Measurements from ENCODE around the gene CDC27. TPM values are rescaled to one million over a fixed set of nuclear protein-coding genes. Genes with fewer than 3 reads are reported as not detected.
"Not testable (repeated sequence)": the region's sequence is repeated elsewhere in the genome, so short reads cannot be mapped to it uniquely, and the experiment has no call there.

Gene CDC27
- total RNA-seq, 2 experiments from 2014 or later = 74.3 to 164 TPM

DNA sequence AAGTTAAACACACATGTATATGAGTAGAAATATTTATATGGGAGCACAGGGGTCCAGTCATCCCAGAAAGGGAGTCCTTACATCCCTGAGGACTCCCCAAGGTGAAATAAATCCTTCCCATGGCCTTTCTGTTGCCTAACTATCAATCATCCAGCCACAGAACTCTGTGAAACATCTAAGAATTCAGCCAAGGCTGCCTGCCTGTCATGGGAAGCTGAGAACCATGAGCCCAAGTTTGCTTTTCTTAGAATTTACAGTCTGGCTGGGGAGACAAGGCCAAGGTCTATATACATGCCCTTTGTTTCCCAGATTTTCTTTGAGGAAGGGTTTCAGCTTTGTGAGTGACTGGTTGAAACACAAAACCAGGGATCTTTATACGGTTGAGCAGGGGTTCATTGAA, 35.9 kb upstream of the CDC27 start:
- ChIA-PET CTCF (ENCODE audit: unreplicated experiment) (no interaction called here), POLR2A (interaction anchor here (0.6 kb wide), 1 partner anchor 126 kb away, joined by 3 read pairs; no protein-coding TSS in a partner anchor)
- H3K9me3 ChIP-seq (ENCODE audit: low read length) = peaks cover 8% of the 10 kb centered on the region; the same call in 1 of the 2 replicates
- no peak overlapping the region for H3K4me2 ChIP-seq (ENCODE audit: low read length)
- no peak overlapping the region for H2AFZ ChIP-seq (ENCODE audit: low read length)
- DNase-seq (ENCODE audit: low spot score) = no peak
- H3K27ac ChIP-seq (ENCODE audit: low read depth, low read length, poor library complexity, severe bottlenecking) = no peak overlapping the region
- intact Hi-C loops (cut with micrococcal nuclease; ENCODE audit: unreplicated experiment) = loop anchor here (10.0 kb wide), 1 partner anchor 280 kb away; no protein-coding TSS in a partner anchor
- no peaks in the 10 kb centered on the region for H3K79me2 ChIP-seq (ENCODE audit: insufficient read depth, low read depth, low read length)
- no peak for TF ChIP-seq EZH2phosphoT487 (IDR thresholded peaks at IDR 0.05; ENCODE audit: borderline replicate concordance, low read depth, low read length)
- TF ChIP-seq, protein P1, sequence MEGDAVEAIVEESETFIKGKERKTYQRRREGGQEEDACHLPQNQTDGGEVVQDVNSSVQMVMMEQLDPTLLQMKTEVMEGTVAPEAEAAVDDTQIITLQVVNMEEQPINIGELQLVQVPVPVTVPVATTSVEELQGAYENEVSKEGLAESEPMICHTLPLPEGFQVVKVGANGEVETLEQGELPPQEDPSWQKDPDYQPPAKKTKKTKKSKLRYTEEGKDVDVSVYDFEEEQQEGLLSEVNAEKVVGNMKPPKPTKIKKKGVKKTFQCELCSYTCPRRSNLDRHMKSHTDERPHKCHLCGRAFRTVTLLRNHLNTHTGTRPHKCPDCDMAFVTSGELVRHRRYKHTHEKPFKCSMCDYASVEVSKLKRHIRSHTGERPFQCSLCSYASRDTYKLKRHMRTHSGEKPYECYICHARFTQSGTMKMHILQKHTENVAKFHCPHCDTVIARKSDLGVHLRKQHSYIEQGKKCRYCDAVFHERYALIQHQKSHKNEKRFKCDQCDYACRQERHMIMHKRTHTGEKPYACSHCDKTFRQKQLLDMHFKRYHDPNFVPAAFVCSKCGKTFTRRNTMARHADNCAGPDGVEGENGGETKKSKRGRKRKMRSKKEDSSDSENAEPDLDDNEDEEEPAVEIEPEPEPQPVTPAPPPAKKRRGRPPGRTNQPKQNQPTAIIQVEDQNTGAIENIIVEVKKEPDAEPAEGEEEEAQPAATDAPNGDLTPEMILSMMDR (conservative IDR thresholded peaks at IDR 0.05; ENCODE audit: low read length) = no peak
- BruUV-seq (replicated peaks) = no TSS peak
- no peaks in the 10 kb centered on the region for H4K20me1 ChIP-seq (ENCODE audit: insufficient read depth, low read length)
- H3K9me2 ChIP-seq (ENCODE audit: insufficient read depth, low read length) = no peaks in the 10 kb centered on the region
- H3K4me1 ChIP-seq (ENCODE audit: insufficient read depth, low read length, poor library complexity, severe bottlenecking) = peaks cover 18% of the 10 kb centered on the region
- no peak overlapping the region for H3K4me3 ChIP-seq (ENCODE audit: low read depth, low read length, poor library complexity, severe bottlenecking)
- no peaks in the 10 kb centered on the region; the same call in 1 of the 2 replicates for H3K36me3 ChIP-seq (ENCODE audit: insufficient read depth, low read length)

DNA sequence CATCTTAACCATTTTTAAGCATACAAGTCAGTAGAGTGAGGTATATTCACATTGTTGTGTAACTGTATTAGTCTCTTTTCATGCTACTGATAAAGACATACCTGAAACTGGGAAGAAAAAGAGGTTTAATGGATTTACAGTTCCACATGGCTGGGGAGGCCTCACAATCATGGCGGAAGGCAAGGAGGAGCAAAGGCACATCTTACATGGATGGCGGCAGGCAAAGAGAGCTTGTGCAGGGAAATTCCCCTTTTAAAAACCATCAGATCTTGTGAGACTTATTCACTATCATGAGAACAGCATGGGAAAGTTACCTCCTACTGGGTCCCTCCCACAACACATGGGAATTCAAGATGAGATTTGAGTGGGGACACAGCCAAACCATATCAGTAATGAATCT, 35.0 kb upstream of the CDC27 start:
- peaks cover 15% of the 10 kb centered on the region for H3K4me1 ChIP-seq (ENCODE audit: insufficient read depth, low read length, poor library complexity, severe bottlenecking)
- H2AFZ ChIP-seq (ENCODE audit: low read length); H3K4me2 ChIP-seq (ENCODE audit: low read length); H3K9me3 ChIP-seq (ENCODE audit: low read length); H4K20me1 ChIP-seq (ENCODE audit: insufficient read depth, low read length); BruUV-seq (replicated peaks); POLR2A ChIA-PET; H3K4me3 ChIP-seq (ENCODE audit: low read depth, low read length, poor library complexity, severe bottlenecking); H3K79me2 ChIP-seq (ENCODE audit: insufficient read depth, low read depth, low read length); H3K9me2 ChIP-seq (ENCODE audit: insufficient read depth, low read length); H3K36me3 ChIP-seq (ENCODE audit: insufficient read depth, low read length); H3K27ac ChIP-seq (ENCODE audit: low read depth, low read length, poor library complexity, severe bottlenecking); DNase-seq (ENCODE audit: low spot score); CTCF ChIA-PET (ENCODE audit: unreplicated experiment): not testable (repeated sequence)
- intact Hi-C loops (cut with micrococcal nuclease; ENCODE audit: unreplicated experiment) = loop anchor here (10.0 kb wide), 1 partner anchor 279 kb away; no protein-coding TSS in a partner anchor

DNA sequence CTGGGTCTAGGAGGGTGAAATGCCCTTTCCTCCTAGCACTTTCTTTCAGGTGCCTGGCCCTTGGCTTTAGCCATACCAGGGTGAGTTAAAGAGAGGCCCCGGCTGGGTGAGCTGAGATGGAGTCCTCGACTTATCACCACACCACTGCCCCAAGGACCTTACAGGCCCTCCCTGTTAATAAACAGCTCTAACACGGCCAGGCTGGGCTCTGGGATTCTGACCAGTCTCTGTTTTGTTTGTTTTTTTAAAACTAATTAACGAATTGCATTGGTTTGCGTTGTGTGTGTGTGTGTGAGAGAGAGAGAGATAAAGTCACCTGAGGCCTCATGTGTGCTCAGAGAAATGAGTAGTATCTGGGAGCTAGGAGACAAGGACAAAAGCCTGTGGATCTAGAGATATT, 34.4 kb upstream of the CDC27 start:
- Histone ChIP-seq H2AFZ (ENCODE audit: low read length) (no peak overlapping the region), H3K36me3 (ENCODE audit: insufficient read depth, low read length) (no peaks in the 10 kb centered on the region; the same call in 1 of the 2 replicates), H3K4me1 (ENCODE audit: insufficient read depth, low read length, poor library complexity, severe bottlenecking) (peaks cover 21% of the 10 kb centered on the region), H4K20me1 (ENCODE audit: insufficient read depth, low read length) (no peaks in the 10 kb centered on the region), H3K4me2 (ENCODE audit: low read length) (no peak overlapping the region), H3K9me2 (ENCODE audit: insufficient read depth, low read length) (no peaks in the 10 kb centered on the region), H3K79me2 (ENCODE audit: insufficient read depth, low read depth, low read length) (no peaks in the 10 kb centered on the region), H3K9me3 (ENCODE audit: low read length) (peaks cover 8% of the 10 kb centered on the region; the same call in 1 of the 2 replicates), H3K27ac (ENCODE audit: low read depth, low read length, poor library complexity, severe bottlenecking) (no peak overlapping the region), H3K4me3 (ENCODE audit: low read depth, low read length, poor library complexity, severe bottlenecking) (no peak overlapping the region)
- no TSS peak for BruUV-seq (replicated peaks)
- POLR2A ChIA-PET = no interaction called here
- CTCF ChIA-PET (ENCODE audit: unreplicated experiment) = no interaction called here
- TF ChIP-seq, protein P1 (conservative IDR thresholded peaks at IDR 0.05; ENCODE audit: low read length) = no peak
- TF ChIP-seq EZH2phosphoT487 (IDR thresholded peaks at IDR 0.05; ENCODE audit: borderline replicate concordance, low read depth, low read length) = no peak
- no peak for DNase-seq (ENCODE audit: low spot score)
- intact Hi-C loops (cut with micrococcal nuclease; ENCODE audit: unreplicated experiment) = loop anchor here (10.0 kb wide), 1 partner anchor 279 kb away; no protein-coding TSS in a partner anchor

All from OCI-LY7 (cell line).